HG02973 (cell line): ENCODE results near the gene SAMD4A.
A peak's percentile ranks its signal among the peaks of the same experiment; 100 is the strongest.
"Not testable (repeated sequence)": the region's sequence is repeated elsewhere in the genome, so short reads cannot be mapped to it uniquely, and the experiment has no call there.

Experiments
- ATAC-seq: cut with Tn5 transposase; IDR thresholded peaks from one replicate; pipeline ENCODE4 v1.9.1; 2021; ENCODE audit warnings: moderate library complexity; ENCODE audit not compliant: unreplicated experiment

The SAMD4A gene

DNA sequence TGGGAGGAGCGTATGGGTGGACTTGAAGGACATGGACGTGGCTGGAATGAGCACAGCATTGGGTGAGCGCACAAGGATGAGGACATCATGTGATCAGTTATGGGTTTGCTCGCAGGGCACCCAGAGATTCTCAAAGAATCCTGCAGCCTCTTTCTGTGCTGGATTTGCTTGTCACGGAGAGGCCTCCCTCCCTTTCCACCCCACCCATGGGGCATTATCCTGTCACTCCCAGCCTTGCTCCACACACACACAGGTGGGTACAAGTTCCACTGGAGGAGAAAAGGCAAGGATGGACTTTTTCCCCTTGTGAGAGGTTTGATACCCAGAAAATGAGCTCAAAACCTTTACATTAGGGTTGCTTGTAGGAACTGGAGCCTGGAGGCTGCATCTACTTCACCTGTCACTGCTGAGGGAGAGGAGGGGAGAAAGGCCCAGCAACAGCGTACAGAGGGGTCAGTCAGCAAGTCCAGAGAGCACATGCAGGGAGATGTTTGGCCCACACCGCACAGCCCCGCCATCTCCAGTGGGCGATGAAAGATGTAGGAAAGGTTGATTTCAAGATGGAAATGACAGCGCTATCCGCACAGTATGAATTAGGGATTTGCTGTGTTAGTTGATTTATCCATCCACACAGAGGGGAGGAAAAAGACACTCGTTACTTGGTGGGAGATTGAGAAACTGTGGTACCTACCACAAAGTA, 223.0 kb downstream of the SAMD4A start:
- ATAC-seq, result no peak

DNA sequence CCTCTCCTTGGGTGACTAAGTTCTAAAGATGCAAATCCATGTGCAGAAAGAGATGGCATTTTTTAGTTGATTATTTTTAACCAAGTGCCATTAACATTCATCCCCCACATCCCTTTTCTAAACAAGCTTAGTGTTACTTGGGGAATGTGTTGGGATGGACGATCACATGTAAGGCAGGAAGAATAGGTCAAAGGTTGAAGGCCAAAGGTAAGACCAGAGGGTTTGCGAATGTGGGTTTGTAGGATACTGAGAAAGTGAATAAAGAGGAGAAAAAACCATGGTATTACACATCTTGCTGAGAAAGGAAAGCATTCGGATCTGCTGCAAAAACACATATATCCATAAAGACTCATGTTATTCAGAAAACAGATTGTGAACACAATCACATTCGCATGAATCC, 224.1 kb downstream of the SAMD4A start:
- no peak for ATAC-seq

DNA sequence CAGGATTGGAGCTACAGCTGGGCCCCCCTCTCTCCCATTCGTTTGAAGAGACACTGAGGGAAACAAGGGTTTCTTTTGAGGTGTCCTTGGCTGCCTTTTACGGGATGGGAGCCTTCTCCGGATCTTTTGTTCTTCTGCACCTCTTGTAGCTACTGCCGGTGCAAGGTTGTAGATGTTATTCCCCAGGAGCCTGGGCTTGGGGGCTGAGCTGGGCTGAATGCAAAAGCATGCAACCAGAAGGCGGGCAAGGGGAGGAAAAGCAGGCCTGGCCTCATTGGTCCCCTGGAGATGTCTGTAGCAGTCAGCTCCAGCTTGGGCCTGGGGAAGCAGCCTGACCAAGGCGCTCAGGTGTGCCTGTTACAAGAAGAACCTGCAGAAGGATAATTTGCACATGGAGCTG, 225.4 kb downstream of the SAMD4A start:
- no peak for ATAC-seq

- no peak for ATAC-seq
Measured at GRCh38 chr14:54794159-54794558, 227.2 kb downstream of the SAMD4A start.

GRCh38 chr14:54794796-54795195, 227.9 kb downstream of the SAMD4A start:
- ATAC-seq, result no peak

GRCh38 chr14:54796961-54797360, 230.0 kb downstream of the SAMD4A start:
- ATAC-seq, result no peak

- no peak for ATAC-seq
Measured at GRCh38 chr14:54797556-54797955, 230.6 kb downstream of the SAMD4A start.

- no peak for ATAC-seq
Measured at GRCh38 chr14:54797986-54798385, 231.1 kb downstream of the SAMD4A start.

GRCh38 chr14:54798465-54799124, 231.7 kb downstream of the SAMD4A start:
- no peak for ATAC-seq

GRCh38 chr14:54801482-54801881, 234.6 kb downstream of the SAMD4A start:
- not testable (repeated sequence) for ATAC-seq

DNA sequence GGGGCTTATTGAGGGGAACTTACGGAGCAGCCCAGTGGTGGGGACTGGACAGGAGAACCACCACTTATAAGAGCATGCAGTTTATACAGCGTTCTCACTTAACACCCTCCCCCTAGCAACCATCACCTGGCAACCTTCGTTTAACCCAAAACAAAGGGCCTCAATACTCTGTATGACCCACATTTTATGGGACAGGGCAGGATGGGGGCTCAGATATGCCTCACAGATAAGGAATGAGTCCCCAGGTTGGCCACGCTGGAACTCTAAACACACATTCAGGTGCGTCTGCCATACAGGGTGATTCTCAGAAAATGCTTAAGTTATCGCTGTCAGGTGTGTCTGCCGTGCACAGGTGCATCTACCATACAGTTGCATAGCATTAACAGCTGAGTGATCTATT, 236.5 kb downstream of the SAMD4A start:
- no peak for ATAC-seq

GRCh38 chr14:54803926-54804537, 237.1 kb downstream of the SAMD4A start:
- ATAC-seq, result no peak

DNA sequence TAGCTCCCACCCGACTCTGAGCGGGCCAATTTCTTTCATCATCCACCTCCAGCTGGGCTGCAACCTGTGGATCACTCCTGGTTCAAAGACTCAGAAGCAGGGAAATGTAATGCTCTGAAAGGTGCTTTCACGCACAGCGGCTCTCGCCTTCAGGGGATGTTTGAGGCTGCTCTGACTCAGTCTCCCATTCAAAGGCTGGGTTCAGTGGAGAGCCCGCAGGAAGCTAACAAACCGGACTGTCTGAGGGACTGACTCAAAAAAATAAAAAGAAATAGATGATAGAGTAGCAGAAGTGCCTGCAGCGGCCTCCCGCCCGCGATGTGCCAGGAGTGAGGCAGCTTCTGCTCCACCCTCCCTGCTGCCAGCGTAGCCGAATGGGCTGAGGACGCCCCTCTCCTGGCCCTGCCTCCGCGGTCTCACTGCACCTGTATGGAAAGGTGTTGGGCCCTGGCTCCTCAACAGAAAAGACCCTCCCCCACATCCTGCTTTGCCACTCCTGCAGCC, 237.7 kb downstream of the SAMD4A start:
- no peak for ATAC-seq

- no peak for ATAC-seq
Measured at GRCh38 chr14:54805070-54805444, 238.1 kb downstream of the SAMD4A start.

GRCh38 chr14:54805445-54806322, 238.8 kb downstream of the SAMD4A start:
- peak; percentile 58 for ATAC-seq

- ATAC-seq, result no peak
Measured at GRCh38 chr14:54806616-54807015, 239.7 kb downstream of the SAMD4A start.

GRCh38 chr14:54807428-54807827, 240.5 kb downstream of the SAMD4A start:
- no peak for ATAC-seq

GRCh38 chr14:54807881-54808280, 241.0 kb downstream of the SAMD4A start:
- ATAC-seq, result no peak

- ATAC-seq, result no peak
Measured at GRCh38 chr14:54808326-54809161, 241.6 kb downstream of the SAMD4A start.

GRCh38 chr14:54809767-54810166, 242.8 kb downstream of the SAMD4A start:
- ATAC-seq, result no peak
